ENCODE results near the gene ASCL5. TPM values are rescaled to one million over a fixed set of nuclear protein-coding genes. Genes with fewer than 3 reads are reported as not detected.

The ASCL5 gene
- polyA plus RNA-seq, 10 donors: 0.10 to 0.45 (median 0.19) TPM

DNA sequence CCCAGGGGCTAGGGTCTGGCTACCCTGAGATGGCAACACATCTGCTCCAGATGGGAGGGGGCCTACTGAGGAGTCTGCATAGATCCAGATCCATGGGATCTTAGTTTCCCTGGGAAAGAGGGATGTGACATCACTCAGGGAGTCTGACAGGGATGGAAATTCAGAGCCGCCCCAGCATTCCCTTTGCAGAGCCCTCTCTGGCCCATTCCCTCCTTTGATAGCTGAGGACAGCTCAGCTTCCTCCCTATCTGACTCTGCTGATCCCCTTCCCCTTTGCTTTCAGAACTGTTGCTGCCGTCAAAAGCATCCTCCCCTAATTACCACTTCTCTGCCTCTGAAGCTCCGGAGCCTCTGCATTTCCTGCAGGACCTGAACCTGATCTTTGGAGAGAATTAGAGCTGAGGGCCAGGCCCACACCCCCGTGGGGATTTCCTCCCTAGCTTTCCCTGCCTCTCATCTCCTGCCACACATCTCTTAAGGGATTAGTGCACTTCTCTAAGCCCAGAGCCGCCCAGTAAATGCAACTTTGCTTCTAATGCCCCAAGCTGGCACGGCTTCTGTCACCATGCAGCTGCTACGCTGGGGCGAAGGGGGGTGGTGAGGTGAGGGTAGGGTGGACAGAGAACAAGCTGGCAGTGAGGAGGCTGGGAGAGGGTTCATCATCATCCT is 9.5 kb upstream of the ASCL5 start:
- DNase-seq: no peak

DNA sequence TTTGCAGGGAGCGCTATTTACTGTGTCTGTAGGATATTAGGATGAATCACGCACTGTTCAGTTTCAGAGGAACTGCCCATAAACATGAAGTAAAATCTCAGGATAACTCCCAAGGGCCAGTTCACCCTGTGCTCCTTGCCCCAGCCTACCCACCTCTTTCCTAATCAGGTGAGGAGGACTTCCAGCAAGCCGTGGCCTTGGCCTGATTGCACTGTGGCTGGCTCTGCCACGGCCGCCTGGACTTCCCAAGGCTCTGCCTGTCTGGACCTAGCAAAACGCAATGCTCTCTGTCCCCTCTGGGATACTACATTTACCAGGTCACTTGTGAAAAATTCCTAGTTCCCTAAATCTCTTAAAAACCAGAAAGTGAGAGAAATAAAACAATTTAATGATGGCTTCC is 7.4 kb upstream of the ASCL5 start:
- no peak for DNase-seq

DNA sequence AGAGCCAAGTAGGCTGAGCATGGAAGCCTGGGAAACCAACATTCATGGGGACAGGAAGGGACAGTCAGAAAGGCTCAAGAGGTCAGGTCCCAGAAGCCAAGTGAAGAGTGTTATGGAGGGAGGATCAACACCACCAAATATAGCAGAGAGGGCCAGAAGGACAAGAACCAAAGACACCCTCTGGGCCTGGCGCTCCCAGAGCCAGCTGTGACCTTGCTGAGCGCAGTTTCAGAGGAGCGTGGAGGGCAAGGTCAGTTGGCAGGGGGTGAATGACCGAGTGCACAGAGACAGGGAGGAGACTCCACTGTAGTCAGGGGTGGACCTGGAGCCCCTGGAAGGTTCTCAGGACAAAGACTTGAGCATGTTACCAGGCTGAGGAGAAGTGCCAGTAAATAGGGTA is 4.4 kb upstream of the ASCL5 start:
- no peak for DNase-seq

DNA sequence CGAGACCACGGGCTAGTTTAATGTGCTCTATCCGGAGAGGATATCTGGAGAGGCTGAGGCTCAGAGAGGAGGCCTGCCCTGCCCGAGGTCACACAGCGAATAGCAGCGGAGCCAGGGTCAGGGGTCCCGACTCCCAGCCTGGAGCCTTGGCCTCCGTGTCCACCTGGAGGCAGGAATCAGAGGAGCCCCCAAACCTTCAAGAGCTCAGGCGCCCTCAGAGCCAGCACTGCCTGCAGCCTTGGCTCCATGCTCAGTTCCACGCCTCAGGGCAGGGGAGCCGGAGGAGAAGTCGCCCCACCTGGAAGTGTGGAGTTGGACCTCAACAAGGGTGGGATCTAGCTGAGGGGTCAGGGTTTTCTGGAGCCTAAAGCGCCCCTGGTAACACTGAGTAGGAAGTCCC is 2.0 kb upstream of the ASCL5 start:
- DNase-seq: no peak

DNA sequence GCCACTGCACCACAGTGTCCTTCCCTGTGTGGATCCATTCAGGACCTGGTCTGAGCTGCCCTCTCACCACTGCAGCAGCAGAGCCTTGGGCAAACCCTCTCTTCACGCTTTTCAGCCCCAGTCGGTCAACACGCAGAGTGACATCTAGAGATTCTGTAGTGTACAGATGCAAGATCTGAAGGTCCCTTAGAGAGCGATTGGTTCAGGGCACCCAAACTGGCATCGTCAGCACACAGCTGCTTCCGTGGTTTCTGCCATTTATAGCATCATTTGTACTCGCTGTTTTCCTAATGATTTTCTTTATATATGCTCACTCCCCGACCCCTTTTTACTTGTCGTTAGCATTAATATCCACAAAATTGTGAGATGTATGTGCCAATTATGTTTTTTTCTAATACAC is 1.5 kb upstream of the ASCL5 start:
- no peak for DNase-seq

DNA sequence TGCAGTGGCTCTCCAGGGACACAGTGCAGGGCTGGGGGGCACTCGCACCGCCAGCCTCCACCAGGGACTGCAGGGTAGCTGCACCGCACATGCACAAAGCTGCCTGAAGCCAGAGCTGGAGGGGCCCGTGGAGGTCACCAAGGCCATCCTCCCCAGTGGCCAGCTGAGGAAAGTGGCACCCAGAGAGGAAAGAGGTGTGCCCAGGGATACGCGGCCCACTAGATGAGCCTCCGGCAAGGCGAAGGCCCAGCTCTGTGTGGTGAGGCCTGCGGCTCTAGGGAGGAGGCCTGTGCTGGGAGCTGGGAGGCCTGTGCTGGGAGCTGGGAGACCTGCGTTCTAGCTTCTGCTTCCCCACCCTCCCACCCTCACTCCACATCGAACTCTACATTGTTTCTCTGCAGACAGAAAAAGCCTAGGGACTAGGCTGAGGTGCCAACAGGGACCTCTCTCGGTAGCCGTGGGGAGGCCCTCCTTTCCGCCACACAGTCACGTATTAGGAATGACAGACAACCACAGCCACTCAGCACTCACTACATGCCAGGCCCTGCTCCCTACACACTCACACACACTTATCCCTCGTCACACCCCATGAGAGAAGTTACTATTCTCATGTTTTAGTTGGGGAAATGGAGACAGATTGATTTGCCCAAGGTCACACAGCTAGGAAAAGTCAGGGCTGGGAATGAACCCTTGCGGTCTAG is 921 bp upstream of the ASCL5 start:
- peak in 1 of 3 donors; percentile 44 for DNase-seq

DNA sequence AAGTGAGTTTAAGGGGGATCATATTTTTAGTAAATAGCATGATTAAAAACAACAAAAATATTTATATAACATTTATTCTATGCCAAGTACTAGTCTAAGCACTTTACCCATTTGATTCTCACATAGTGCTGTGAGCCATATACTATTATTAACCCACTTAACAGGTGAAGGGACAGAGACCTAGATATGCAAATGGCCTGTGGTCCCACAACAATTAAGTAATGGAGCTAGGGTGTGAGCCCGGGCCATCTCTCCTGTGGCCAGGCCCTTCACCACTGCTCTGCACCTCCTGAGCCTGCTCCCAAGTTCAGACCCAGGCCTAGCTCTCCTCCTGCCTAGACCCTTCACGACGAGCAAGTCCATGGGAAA is 537 bp downstream of the ASCL5 start:
- no peak for DNase-seq

DNA sequence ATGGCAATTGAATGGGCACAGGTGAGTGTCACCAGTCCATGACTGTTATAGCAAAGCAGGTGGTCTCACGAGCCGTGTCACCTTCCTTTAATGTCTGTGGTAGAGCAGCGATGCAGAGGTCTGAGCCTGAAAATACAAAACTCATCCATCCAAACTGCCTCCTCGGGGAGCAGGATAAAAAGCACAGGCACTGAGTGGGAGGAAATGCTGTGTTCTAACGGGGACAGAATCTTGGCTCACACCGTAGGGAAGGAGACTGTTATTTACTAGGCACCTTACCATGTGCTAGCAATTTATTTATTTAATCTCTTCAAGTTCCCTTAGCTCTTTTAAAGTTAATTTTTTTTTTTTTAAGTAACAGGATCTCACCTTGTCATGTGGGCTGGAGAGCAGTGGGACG is 1.2 kb downstream of the ASCL5 start:
- peak in 1 of 3 donors; percentile 51 for DNase-seq

DNA sequence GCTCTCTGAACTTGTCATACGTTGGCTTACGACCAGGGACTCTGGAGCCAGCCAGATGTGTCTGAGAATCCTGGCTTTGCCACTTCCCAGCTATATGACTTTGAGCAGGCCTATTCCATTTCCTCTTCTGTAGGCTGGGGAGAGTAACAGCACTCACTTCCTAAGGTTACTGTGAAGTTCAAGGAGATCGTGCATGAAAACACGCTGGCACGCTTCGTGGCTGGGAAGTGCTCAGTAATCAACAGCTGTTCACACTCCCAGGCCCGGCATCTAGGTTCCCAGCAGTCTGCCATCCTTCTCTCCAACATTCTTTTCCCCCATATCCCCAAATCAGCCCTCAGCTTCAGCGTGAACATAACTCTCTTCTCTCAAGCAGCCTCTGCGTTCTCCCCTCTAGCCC is 2.0 kb downstream of the ASCL5 start:
- DNase-seq: peak in 1 of 3 donors; percentile 48

DNA sequence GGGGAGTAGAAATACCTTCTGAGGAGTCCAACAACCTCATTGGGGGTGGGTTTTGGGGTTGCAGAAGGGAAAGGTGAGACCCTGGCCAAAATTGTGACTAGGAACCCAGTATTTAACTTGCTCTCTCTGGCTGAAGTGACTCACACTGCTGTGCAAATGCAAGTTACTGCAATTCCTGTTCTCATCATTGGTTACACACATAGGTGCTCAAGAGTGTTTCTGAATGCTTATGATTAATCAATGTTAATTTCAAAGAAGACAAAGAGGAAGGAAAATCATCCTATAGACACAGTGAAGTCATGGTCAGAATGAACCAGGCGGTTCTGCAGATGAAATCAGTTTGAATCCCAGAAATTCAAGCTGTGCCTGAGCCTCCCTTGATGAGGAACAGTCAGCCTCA is 3.1 kb downstream of the ASCL5 start:
- no peak for DNase-seq

DNA sequence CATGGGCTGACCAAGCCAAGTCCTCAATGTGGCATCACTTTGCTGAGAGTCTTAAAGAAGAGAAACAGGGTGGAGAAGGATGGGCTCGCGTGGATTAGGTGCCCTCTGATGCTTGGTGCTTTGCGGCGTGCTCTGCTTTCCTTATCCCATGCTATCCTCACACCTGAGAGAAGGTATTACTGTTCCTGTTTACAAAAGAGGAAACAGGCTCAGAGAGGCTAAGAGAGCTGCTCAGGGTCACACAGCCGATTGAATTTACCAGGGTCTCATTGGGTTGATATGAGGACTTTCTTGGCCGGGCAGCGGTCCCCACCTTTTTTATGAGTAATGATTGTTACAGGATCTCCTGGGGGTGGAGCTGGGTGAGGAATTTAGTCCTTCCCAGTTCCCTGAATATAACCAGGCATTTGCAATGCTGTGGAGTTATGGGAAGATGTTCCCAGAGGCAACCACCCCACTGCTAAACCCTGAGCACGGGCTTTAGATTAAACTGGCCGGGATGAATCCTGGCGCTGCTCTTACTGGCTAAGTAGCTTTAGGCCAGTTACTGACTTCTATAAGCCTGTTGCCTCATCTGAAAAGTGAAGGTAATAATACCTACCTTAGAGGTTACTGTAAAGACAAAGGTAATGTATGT is 4.5 kb downstream of the ASCL5 start:
- no peak for DNase-seq

DNA sequence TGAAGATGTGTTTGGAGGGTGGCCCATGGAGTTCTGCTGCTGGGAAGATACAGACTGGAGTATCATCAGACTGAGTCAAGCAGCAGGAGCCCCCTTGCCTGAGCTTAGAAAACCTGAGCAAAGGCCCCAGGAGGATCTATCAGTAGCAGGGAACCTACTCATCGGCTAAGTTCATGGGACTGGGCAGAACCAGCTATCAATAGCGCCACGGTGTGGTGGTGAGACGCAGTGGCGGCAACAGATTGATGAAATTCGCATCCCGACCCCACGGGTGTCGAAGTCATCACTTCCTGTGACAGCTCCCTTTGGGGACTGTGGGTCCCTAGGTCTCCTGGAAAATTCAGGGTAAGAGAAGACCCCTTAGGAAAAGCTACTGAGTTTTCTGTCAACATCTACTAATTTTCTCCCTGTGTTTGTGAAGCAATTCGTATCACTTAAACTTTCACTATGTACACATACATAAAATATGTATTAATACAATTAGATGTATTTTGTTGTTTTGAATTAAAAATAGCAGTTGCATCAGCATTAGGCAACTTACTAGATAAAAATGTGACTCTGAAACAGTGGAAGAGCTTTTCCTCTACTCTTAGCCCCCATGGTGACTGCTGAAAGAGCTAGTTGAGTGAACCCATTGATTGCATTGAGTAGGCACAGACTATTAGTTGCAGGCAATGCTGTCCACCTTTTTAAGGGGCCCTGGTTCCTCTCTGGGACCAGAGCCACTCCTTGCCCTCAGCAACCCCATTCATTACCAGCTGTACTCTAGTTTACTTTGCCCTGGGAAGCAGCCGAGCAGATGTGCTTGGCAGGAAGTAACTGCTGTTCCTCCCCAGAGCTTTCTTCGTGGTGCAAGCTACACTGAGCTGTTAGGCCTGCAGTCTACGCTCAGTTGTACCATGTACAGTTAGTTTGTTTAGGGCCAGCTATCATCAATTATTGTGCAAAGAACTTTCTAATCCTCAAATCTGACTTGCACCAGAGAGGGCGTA is 7.5 kb downstream of the ASCL5 start:
- peak in 1 of 3 donors; percentile 80 for DNase-seq

DNA sequence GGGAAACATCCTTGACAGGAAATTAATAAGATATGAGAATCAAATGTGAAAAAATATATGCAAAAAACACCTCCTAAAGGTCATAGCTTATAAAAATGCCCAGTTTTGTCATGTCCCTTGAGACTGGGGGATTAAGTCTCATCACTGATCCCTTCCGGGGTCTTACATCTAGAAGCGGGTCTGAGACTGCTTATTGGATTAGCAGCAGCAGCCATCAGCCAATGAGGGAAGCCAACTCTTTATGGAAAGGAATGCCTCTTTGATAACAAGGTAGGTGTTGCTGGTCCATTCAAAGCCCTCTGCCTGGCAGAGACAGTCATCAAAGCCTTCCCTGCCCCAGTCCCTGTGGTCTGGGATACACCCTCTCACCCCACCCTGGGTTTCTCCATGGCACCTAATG is 10.9 kb downstream of the ASCL5 start:
- no peak for DNase-seq

DNA sequence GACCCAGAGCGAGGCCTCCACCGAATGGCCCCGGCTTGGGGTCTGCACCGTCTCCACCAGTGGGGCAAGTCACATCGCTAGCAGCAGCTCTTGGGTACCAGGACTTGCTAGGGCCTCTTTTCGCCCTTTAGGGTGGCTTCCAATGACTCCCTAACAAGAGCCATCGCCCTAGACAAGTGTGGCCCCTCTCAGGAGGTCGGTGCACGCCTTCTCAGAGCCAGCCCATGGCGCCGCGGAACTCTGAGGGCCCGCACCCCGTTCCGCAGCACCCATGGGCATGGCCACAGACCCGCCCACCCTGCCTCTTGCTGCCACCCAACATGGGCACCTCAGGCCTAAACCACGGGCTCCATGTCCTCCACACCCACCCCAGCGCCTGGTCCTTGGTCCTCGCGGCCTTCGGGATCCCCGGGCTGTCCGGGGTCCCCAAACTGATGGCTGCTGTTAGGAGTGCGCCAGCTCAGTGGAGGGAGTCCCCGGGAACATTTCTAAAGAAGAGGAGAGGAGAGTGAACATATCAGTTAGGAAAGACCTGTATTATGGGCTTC is 11.5 kb downstream of the ASCL5 start:
- no peak for DNase-seq

DNA sequence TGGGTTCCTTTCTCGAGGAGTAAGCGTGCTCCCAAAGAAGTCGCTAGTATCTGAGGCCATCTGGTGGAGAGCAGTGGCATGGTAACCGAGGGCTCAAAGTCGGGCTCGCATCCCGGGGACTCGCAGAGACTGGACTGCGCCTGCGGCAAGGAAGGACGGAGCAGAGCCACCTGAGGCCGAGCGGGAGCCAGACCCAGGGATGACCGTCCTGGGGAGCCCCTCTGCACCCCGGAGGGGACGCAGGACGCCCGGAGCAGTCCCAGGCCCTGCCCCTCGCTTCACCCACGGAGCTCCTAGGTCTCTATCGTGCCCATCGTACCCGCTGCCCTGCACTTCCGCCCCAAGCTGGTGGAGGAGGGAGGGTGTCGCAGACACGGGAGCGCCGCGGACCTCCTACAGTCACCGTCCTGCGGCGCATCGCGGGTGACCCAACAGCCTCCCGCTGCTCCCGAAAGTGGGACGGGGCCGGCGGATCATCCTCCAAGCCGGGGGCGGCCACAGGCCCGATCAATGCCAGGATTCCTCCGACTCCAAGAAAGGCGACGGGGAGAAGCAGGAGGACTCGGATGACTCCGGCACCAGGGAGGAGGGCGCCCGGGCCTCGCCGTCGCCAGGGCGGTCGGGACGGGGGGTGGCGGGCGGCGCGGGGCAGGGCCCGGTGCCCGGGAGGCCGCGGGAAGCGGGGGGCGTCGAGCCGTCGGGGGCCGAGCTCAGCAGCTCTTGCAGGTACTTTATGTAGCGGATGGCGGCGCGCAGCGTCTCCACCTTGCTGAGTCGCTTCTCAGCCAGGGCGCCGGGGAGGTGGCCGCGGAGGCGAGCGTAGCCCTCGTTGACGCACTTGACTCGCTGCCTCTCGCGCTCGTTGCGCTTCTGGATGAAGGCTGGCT is 12.5 kb downstream of the ASCL5 start:
- peak; percentile 89 to 96 (median 94) for DNase-seq

DNA sequence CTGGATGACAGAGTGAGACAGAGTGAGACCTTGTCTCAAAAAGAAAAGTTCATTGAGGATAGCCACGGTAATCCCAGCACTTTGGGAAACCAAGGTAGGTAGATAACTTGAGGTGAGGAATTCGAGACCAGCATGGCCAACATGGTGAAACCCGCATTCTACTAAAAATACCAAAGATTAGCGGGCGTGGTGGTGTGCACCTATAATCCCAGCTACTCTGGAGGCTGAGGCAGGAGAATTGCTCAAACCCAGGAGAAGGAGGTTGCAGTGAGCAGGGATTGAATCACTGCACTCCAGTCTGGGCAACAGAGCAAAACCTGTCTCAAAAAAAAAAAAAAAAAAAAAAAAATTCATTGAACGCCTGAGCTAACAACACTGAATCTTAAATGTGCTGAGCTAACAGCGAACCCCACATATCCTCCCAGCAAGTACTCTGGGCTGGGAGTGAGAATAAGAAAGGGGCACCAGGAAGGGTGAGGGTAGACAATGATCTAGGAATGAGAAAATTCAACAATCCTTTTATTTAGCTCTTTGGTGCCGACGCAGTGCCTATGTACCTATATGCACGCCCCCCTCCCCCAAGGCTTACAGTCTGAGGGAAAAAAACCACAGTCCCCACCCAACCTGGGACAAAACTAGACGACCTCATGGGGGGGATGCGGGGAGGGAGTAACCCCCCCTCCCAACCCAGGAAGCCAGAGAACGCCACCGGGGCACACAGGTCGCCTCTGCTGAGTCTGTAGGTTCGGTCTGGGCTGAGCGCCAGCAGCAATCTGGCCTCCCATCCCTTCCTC is 13.3 kb downstream of the ASCL5 start:
- no peak for DNase-seq

DNA sequence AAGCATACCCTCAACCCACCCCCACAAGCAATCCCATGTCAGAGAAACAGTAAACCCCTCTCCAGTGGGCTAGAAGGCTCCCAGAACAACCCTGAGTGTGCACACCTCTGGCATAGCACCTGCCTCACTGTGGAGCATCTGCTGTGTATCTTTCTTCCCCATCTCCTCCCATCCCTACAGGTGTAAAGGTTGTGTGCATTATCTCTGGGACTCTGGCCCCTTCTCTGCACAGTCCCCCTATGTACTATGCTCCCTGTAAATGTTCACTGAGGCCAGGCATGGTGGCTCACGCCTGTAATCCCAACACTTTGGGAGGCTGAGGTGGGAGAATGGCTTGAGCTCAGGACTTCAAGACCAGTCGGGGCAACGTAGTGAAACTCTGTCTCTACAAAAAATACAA is 14.1 kb downstream of the ASCL5 start:
- DNase-seq: no peak

DNA sequence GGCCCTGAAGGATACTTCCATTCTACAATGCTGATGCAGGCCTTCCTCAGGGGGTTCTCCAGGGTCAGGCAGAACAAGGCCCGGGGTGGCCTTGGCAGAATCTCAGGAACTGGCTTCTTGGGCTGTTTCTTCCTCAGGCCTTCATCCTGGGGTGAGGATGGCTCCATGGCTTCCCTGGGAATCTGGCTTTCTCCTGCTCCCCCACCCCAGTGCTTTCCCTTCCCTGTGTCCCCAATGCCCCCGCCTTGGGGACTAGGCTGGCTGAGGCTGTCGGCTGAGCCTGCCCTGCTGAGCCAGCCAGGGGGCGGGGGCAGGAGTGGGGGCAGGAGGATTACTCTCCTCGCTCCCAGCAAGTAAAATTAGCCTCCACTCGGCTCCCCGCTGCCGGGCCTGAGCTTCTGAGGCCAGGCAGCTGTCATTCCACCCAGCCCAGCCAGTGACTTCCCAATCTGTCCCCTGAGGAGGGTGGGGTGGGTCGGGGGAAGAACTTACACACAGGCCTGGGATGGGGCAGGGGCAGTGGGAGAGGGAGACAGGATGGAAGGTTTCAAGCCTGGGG is 14.7 kb downstream of the ASCL5 start, which contains the start of gene CACNA1S:
Gene CACNA1S, minus strand, starts transcription at position 254 of the 559 bp plus-strand sequence. Its CDS starts 87 bp downstream, at position 167.
- DNase-seq: peak in 2 of 3 donors; percentile 54 to 56

DNA sequence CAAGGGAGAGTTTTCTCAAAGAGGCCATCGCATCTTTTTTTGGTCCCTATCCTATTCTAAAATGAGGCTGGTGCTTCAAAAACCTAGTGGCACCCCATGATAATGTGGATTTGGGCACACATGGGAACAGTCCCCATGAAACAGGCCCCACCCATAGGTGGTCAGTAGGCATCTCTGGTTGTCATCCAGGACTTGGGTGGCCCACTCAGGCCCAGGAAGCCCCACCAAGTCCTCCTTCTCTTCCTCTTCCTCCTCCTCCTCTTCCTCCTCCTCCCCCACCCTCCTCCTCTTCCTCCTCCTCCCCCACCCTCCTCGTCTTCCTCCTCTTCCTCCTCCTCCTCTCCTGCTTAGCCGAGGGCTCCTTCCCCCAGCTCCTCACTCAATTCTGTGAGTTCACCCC is 15.3 kb downstream of the ASCL5 start:
- DNase-seq: no peak
